Suprapubic skin (tissue), 4 donors: ENCODE measurements around the gene CRTAC1. TPM values are rescaled to one million over a fixed set of nuclear protein-coding genes. Genes with fewer than 3 reads are reported as not detected.
A peak's percentile ranks its signal among the peaks of the same experiment; 100 is the strongest.

Experiments
- DNase-seq, 2 donors: peaks; one replicate each; pipeline ENCODE4 v3.0.0-alpha.2; 2019; ENCODE audit warnings: low spot score in 2 of 2
- H3K27ac ChIP-seq: fragments of 200-600 bp; sonication (generic); one replicate; pipeline ENCODE4 v1.5.1; 2019
- H3K27me3 ChIP-seq: fragments of 200-600 bp; sonication (generic); one replicate; pipeline ENCODE4 v1.5.1; 2019
- H3K36me3 ChIP-seq: fragments of 200-600 bp; sonication (generic); one replicate; pipeline ENCODE4 v1.5.1; 2019
- H3K4me1 ChIP-seq: fragments of 200-600 bp; sonication (generic); one replicate; pipeline ENCODE4 v1.5.1; 2019
- H3K4me3 ChIP-seq: fragments of 200-600 bp; sonication (generic); one replicate; pipeline ENCODE4 v1.5.1; 2019; ENCODE audit warnings: mild to moderate bottlenecking
- H3K9me3 ChIP-seq: fragments of 200-600 bp; sonication (generic); one replicate; pipeline ENCODE4 v1.5.1; 2019
- EP300 ChIP-seq: sonication (generic); formaldehyde crosslinking; IDR thresholded peaks from one replicate; pipeline ENCODE4 v1.6.1; 2017; ENCODE audit warnings: antibody characterized with exemption
- POLR2A ChIP-seq, 2 donors: fragments of 450-650 bp; IDR thresholded peaks; one replicate each; pipeline ENCODE4 v1.6.1; 2017; ENCODE audit warnings: antibody characterized with exemption in 2 of 2, mild to moderate bottlenecking in 2 of 2, moderate library complexity in 2 of 2
- POLR2AphosphoS5 ChIP-seq, 3 donors: sonication (generic); formaldehyde crosslinking; IDR thresholded peaks; one replicate each; pipeline ENCODE4 v1.6.1; 2017; ENCODE audit warnings: antibody characterized with exemption in 3 of 3
- WGBS: methylation state at CpG from one replicate; pipeline ENCODE4 v1.1.5; 2018; 5-methylcytosine and 5-hydroxymethylcytosine counted together
- total RNA-seq, 4 donors: library from RNA; depleted of rRNA; stranded (reverse); fragments of >200 nt; gene quantifications; one replicate each; pipeline ENCODE4 v1.1.0, GENCODE V29; 2016
- TF ChIP-seq, protein P1 (sequence below), 2 donors: fragments of 200-600 bp in 1 of 2; fragments of 450-650 bp in 1 of 2; sonication (generic) in 1 of 2; IDR thresholded peaks; one replicate each; pipeline ENCODE4 v1.5.1; 2016 to 2019; ENCODE audit warnings: antibody characterized with exemption in 2 of 2, mild to moderate bottlenecking in 1 of 2, moderate library complexity in 1 of 2

CRTAC1 gene
- total RNA-seq, 4 donors from 2014 or later, result 1.3 to 5.1 (median 2.2) TPM

DNA sequence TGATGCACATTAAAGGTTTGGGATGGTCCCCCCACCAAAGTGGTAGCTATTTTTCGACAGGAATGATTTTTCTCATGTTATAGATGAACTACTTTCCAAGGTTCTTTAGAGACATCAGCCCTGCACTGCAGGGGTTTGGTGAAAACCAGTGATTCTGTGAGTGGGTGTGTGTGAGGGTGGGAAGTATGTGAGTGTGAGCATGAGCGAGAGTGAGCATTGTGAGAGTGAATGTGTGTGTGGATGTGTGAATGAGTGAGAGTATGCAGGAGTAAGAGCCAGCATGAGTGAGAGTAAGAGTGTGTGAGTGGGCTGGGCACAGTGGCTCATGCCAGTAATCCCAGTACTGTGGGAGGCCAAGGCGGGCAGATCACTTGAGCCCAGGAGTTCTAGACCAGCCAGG is 105.7 kb downstream of the CRTAC1 start:
- Histone ChIP-seq H3K4me1 (peaks cover 8% of the 10 kb centered on the region), H3K27ac (no peak overlapping the region), H3K36me3 (no peaks in the 10 kb centered on the region), H3K4me3 (no peak overlapping the region), H3K9me3 (no peaks in the 10 kb centered on the region), H3K27me3 (peaks cover 34% of the 10 kb centered on the region)
- no peak for DNase-seq
- no peak for TF ChIP-seq POLR2AphosphoS5 (IDR thresholded peaks at IDR 0.05)
- TF ChIP-seq EP300, result no peak
- no peak for TF ChIP-seq POLR2A (IDR thresholded peaks at IDR 0.05)
- TF ChIP-seq, protein P1, sequence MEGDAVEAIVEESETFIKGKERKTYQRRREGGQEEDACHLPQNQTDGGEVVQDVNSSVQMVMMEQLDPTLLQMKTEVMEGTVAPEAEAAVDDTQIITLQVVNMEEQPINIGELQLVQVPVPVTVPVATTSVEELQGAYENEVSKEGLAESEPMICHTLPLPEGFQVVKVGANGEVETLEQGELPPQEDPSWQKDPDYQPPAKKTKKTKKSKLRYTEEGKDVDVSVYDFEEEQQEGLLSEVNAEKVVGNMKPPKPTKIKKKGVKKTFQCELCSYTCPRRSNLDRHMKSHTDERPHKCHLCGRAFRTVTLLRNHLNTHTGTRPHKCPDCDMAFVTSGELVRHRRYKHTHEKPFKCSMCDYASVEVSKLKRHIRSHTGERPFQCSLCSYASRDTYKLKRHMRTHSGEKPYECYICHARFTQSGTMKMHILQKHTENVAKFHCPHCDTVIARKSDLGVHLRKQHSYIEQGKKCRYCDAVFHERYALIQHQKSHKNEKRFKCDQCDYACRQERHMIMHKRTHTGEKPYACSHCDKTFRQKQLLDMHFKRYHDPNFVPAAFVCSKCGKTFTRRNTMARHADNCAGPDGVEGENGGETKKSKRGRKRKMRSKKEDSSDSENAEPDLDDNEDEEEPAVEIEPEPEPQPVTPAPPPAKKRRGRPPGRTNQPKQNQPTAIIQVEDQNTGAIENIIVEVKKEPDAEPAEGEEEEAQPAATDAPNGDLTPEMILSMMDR (IDR thresholded peaks at IDR 0.05), result no peak
- 85% methylated on average over 3 of the region's 3 CpGs for WGBS

DNA sequence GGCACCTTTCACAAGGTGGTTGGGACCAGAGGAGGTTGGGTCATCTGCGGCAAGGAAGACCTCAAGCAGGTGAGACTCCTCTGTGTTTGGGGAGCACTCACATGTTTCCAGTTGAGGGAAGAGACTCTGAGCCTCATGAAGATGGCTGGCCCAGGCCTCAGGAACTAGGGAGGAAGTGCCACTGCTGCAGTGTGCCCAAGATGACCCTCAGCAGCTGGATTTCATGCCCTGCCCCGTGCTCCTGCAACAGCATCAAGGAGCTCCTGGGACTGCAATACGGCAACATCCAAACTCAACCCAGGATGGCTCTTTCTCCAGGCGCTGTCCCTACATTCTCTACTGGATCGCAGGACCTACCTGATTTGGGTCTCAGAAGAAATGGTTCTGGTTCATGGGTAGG is 106.9 kb downstream of the CRTAC1 start:
- 92% methylated on average over 5 of the region's 5 CpGs for WGBS
- no peaks in the 10 kb centered on the region for H3K36me3 ChIP-seq
- DNase-seq, result peak in 1 of 2 donors; percentile 30
- peaks cover 34% of the 10 kb centered on the region for H3K27me3 ChIP-seq
- TF ChIP-seq EP300 (no peak), POLR2A (IDR thresholded peaks at IDR 0.05) (no peak), POLR2AphosphoS5 (IDR thresholded peaks at IDR 0.05) (no peak)
- TF ChIP-seq, protein P1 (IDR thresholded peaks at IDR 0.05), result no peak
- H3K9me3 ChIP-seq, result no peaks in the 10 kb centered on the region
- no peak overlapping the region for H3K4me3 ChIP-seq
- H3K27ac ChIP-seq, result no peak overlapping the region
- peaks cover 8% of the 10 kb centered on the region for H3K4me1 ChIP-seq

DNA sequence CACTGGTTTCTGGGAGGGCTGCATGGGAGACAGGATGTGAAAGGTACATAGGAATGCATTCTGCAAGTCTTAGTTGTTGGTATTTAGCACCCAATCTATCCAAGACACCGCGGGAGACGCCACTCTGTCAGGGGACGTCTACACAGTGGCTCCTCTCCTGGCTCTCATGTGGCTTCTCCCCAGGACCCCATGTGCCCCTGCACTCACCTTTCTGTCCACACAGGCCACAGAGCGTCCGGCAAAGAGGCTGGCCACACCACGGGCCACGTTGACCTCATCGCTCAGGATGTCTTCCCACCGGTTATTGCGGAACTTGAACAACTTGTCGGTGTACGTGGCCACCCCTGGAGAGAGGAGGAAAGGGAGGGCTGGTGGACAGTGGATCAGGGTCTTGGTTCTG is 107.4 kb downstream of the CRTAC1 start:
- WGBS, result 97% methylated on average over 13 of the region's 13 CpGs
- Histone ChIP-seq H3K27me3 (peaks cover 33% of the 10 kb centered on the region), H3K27ac (no peak overlapping the region), H3K4me1 (peaks cover 8% of the 10 kb centered on the region), H3K9me3 (no peaks in the 10 kb centered on the region), H3K36me3 (no peaks in the 10 kb centered on the region), H3K4me3 (no peak overlapping the region)
- TF ChIP-seq, protein P1 (IDR thresholded peaks at IDR 0.05), result no peak
- TF ChIP-seq POLR2A (IDR thresholded peaks at IDR 0.05) (no peak), POLR2AphosphoS5 (IDR thresholded peaks at IDR 0.05) (no peak), EP300 (no peak)
- DNase-seq, result peak in 1 of 2 donors; percentile 29

DNA sequence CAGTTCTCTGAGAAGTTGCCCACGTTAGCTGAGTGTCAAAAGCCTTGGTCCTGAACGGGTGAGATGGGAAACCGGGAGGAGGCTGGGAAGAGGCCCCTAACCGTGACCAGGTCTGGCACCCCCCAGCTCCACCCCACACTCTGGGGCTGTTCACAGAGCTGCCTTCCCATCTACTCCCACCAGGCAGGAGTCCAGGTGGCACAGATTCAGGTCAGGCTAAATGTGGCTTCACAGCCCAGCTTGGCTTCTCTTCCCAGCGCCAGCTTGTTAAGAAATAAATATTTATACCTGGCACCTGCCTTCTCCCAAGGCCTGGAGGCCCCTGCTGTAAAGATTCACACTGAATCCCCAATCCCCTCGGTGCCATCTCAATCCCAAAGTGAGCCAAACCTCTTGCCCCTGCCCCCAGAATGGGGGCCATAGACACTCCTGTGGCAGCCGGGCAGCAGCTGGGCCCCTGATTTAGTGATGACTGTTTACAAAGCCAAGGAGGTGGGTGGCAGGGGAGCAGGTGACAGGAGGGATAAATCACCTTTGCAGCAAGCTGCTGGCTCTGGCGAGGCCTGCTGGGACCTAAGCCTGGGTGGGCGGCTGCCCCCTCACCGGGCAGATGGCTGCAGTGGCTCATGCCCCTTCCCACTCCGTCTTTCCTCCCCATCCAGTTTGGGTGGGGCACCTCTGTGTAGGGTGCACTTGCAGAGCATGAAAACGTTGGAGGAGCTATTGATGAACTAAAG is 108.2 kb downstream of the CRTAC1 start:
- WGBS, result 46% methylated on average over 11 of the region's 12 CpGs
- DNase-seq, result peak in 1 of 2 donors; percentile 18

DNA sequence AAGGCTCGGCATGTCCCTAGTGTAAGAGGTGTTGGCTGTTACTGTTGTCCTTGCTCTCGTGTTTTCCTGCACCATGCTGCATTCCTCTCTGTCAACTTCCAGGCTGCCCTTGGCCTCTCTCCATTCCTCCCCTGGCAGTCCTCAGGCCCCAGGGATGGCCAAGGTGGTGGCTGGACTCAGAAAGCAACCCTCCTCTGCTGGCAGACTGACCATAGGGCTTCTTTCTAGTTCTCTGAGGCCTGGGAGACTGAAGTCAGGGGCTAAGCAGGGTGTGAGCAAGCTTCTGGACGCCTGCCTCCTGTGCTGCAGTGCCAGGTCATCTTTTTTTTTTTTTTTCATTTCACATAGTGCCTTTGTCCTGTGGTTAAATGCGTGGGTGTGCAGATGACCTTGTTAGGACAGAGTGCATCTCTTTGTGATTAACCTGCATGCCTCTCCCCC is 108.8 kb downstream of the CRTAC1 start:
- Histone ChIP-seq H3K27me3 (peaks cover 19% of the 10 kb centered on the region), H3K27ac (no peak overlapping the region), H3K4me1 (peaks cover 19% of the 10 kb centered on the region), H3K9me3 (no peaks in the 10 kb centered on the region), H3K4me3 (no peak overlapping the region), H3K36me3 (no peaks in the 10 kb centered on the region)
- no peak for DNase-seq
- WGBS, result 12% methylated on average over 4 of the region's 4 CpGs
- no peak for TF ChIP-seq POLR2AphosphoS5 (IDR thresholded peaks at IDR 0.05)
- no peak for TF ChIP-seq EP300
- TF ChIP-seq, protein P1 (IDR thresholded peaks at IDR 0.05), result no peak
- TF ChIP-seq POLR2A (IDR thresholded peaks at IDR 0.05), result no peak

More for the DNA sequence above, 108.2 kb downstream of the CRTAC1 start:
- Histone ChIP-seq H3K9me3 (no peaks in the 10 kb centered on the region), H3K4me1 (peaks cover 13% of the 10 kb centered on the region), H3K36me3 (no peaks in the 10 kb centered on the region), H3K27ac (no peak overlapping the region), H3K27me3 (peaks cover 25% of the 10 kb centered on the region), H3K4me3 (no peak overlapping the region)
- TF ChIP-seq, protein P1 (IDR thresholded peaks at IDR 0.05), result no peak
- TF ChIP-seq POLR2A (IDR thresholded peaks at IDR 0.05) (no peak), EP300 (no peak), POLR2AphosphoS5 (IDR thresholded peaks at IDR 0.05) (no peak)
